C1 segment of cervical spinal cord (tissue), 14 donors: ENCODE data around the gene SPAG7.
A peak's percentile ranks its signal among the peaks of the same experiment; 100 is the strongest.

Source experiments
- DNase-seq, 14 donors: peaks; one replicate each; lab custom pipeline; 2025; lab: John Stamatoyannopoulos, UW

SPAG7 gene

DNA sequence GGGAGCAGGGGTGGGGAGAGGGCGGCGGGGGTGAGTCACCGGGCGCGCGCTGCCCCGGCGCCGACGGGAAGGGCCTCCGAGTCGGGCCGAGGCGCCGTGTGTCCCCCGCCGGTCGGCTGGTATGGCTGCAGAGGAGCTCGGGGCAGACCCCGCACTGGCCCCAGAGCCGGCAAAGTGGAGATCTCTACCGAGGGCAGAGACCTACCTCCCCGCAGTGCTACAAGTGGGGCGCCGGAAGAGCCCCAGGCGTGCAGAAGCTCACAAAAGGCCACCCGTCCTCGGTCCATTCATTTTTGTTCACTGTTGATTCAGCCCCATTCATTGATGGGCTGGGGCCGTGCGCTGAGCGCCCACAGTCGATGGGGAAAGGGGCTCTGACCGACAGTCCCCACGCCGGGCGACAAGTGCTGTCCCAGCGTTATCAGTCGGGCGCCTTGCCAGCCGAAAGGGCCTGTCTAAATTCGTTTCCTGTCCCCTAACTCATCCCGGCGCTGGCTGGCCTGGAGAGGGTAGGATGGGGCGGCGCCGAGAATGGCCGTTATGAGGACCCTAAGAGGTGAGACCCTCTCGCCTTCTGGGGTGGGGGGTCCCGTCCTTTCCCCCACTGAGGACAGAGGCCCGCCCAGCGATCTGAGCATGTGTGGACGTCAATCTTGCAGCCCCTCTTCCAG, 17.4 kb downstream of the SPAG7 start:
- peak in 1 of 14 donors; percentile 56 for DNase-seq

DNA sequence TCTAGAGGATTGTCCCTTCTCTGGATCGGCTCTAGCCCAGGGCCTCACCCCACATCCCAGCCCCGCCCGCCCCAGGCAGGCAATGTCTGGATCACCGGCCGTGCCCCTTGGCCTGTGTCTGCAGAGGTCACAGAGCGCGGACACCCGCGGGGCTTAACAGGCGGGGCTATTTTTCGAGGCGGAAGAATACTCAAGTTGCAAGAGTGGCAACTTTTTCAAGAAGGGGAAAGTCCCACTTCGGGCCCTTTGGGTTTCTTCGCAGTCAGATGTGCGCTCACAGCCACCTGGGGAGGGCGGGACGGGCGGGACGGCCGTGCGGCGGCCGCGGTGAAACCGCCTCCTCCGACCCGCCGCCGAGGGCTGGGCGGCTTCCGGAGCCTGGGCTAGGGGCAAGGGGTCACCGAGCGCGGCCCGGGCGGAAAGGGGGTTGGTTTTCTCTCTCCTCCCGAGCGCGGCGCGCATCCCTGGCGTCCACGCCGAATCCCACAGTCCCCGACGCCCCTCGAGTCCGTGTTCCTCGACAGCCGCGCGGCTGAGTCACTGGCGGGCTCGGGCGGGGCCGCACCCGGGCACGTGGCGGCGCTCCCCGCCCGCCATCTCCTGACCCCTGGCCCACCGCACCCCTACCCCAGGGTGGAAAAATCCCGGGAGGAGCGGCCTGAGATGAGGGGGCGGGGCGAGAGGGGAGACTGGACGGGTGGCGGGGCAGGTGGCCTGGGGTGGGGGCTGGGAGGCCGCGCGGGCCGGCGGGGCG, 18.1 kb downstream of the SPAG7 start:
- peak in 9 of 14 donors; percentile 24 to 86 (median 51) for DNase-seq

DNA sequence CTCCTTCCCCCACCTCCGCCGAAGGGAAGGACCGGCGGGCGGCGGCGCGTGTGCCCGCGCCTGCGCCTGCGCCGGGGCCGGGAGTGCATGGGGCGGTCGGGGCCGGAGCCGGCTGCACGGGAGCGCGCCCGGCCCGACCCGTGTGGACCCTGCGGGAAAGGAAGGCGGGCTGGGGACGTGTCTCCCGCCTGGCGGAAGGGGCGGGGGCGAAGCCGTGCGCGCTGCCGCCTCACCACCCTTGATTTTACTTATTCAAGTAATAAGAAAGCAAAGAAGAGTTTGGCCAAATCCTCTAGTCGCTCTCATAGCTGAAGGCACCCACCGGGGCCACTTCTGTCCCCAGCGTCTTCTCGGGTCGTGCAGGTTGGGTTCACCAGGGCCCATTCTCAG, 18.7 kb downstream of the SPAG7 start:
- DNase-seq: peak in 12 of 14 donors; percentile 55 to 92 (median 80)

DNA sequence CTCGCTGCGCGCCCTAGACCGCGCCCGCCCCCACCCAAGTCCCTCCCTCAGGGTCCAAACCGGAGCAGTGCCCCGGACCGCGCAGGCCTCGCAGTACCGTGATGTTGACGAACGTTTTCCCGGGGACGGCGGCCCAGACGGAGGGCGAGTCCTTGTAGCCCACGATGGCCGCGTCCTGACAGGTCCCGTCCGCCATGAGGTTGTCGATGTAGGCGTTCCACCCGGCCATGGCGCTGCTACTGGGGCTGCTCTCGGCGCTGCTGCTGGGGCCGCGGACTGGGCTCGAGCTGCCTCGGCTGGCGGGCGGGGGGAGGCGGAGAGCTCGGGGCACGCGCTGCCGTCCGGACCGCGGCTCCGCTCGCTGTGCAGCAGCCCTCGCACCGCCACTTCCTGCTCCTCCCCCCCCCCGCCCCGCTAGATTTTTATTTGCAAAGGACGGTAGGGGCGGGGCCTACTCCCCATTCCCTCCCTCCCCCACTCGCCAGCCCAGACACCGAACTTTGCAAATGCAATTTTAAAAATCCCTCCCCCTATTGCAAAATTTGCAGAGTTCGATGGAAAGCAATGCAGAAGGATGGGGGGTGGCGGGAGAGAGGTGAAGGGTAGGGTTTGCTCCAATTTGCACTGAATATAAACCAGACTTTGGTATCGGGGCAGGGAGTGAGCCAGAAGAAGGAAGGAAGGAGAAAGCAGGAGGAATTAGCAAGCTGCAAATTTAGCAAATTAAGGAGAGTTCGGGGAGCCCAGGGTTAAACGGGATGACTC, 19.3 kb downstream of the SPAG7 start, which contains the start of gene PFN1:
PFN1 (minus strand) TSS at position 365 of the 765 bp plus-strand sequence; CDS start at position 229, 136 bp downstream.
- peak in 13 of 14 donors; percentile 55 to 92 (median 82) for DNase-seq

DNA sequence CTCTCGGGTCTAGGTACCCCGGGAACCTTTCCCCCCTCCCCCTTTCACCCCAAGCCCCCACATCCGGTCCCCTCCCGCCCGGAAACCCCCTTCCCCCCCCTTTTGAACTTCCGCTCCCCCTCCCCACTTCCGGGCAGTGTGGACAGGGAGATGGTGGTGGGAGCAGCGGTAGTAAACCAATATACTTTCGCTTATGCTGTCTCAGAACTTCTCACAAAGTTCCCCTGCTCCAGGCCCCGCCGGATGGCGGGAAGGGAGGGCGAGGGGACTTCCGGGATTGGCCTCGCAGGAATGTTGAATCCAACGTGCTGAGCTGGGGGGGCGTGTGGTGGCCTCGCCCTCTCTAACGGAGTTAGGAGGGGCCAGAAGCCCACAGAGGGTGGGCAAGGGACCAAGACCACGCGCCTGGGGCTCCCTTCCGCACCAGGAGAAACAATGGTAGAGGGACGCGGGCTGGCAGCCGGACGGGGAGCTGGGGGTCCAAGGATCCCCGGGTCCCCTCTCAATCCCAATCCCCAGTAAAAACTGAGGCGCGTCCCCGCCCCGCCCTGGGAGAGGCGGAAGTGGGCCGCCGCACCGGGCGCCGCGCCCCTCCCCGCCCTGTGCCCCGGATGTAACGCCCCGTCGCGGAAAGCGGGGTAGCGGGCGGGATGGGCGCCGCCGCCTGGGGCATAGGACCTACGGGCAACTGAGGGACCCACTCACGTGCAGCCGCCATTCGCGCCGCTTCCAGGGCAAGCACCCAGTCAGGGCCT, 20.0 kb downstream of the SPAG7 start:
- DNase-seq: peak in 8 of 14 donors; percentile 16 to 69 (median 55)

DNA sequence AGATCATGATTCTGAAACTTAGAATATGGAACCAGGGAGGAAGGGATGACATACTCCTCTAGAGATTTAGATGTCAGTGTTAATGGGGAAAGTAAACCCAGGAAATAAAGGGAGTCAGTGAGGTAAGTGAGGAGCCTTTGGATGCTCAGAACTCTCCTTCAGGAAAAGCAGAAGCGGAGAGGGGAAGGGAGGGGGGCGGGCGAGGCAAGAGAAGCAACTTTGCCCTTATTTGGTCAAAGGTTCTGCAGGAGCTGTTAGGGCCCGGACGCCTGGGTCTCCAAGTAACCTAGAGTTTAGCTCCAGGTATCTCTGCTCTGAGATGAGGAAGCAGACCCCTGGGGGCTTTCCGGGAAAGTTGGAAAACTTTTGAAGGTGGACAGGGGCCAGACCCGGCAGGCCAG, 20.6 kb downstream of the SPAG7 start:
- peak in 2 of 14 donors; percentile 26 to 29 for DNase-seq

DNA sequence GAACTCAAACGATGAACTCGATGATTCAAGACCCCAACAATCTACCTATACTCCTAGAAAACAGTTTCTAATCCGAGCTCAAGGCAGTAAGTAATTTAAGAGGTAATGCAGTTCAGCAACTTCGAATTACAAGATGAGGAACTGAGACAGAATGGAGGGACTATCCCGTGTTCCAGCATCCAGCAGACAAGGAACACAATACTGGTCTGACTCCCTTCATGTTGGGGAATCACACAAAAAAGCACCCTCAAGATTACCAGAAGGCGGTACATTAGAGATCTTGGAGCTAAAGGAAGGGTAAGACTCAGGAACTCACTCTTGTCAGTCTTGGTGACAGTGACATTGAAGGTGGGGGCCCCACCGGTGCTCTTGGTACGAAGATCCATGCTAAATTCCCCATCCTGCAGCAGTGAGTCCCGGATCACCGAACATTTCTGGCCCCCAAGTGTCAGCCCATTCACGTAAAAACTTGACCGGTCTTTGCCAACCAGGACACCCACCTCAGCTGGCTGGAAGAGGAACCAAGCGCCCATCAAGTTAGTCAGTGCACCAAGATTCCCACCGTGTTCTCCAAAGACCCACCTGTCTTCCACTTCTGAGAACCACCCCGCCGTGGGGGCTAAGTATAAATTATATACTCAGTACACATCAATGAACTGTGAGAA, 21.2 kb downstream of the SPAG7 start:
- no peak for DNase-seq

DNA sequence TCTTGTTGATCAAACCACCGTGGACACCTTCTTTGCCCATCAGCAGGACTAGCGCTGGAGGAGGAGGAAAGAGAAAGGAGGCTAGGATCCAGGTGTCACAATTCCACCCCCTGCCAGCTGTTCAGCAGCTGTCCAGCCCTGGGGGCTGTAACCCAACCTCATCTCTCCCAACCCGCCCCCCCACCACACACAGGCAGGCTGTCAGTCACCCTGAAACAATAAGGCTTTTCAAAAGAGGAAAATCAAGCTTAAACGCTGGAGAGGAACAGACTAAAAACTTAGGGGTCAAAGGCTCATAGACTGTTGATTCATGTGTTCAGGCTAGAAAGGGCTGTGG, 21.7 kb downstream of the SPAG7 start:
- DNase-seq: no peak

DNA sequence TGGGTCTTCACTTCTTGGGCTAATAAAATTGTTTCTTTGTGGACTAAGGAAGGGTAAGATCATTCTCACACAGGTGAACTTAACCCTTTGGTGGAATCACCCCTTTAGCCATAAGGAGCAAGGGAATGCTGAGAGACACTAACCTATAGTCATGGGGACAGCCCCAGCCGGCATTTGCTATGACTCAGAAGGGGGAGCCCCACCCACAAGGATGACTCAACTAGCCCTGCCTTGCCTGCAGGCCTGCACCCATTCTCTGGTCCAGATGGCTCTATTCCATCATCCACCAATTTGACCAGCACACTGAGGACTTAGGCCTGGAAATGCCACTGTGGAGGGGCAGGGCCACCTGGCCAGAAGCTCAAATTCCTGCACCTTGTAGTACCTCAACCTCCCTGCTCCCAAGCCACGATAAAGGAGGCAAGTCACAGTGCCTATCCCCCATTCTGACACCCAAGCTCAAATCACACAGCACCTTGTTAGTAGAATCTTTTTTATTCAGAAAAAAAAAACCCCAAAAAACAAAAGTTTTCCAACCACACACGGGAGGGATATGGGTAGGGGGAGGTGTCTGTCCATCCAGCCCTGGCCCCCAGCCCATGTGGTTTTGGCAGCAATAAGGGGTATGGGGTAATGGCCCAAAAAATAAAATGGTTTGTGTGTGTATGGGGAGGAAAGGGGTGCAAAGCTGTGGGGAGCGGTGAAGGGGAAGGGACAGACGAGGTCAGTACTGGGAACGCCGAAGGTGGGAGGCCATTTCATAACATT, 22.3 kb downstream of the SPAG7 start:
- DNase-seq: peak in 2 of 14 donors; percentile 35 to 56

DNA sequence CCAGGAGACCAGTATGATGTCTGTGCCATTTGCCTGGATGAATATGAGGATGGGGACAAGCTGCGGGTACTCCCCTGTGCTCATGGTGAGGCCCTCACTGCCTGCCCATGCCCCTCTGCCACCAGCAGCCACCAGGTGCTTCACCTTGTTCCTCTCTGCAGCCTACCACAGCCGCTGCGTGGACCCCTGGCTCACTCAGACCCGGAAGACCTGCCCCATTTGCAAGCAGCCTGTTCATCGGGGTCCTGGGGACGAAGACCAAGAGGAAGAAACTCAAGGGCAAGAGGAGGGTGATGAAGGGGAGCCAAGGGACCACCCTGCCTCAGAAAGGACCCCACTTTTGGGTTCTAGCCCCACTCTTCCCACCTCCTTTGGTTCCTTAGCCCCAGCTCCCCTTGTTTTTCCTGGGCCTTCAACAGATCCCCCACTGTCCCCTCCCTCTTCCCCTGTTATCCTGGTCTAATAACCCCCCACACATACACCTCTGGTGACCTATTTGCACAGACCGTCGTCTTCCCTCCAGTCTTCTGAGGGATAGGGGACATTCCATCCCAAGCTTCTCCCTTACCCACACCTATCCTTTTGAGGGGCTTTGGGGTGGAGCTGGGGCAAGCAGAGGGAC, 23.0 kb downstream of the SPAG7 start:
- no peak for DNase-seq

DNA sequence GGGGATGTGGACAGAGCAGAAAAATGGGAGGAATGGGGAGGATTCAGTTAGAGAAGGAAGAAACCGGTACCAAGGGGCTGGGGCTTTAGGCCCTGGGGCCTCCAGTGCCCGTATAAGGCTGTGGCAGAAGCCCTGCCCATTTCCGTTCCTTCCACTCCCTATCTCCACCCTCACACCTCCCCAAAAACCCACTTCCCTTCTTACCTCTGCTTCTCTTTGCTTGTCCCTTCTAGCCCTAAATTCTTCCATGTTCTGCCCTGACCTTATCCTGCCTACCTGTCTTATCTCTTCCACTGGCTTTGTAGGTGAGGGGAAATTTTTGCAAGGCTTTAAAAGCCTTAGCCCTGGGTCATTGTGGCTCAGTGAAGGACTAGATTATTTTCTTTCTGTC, 23.5 kb downstream of the SPAG7 start:
- DNase-seq: no peak

DNA sequence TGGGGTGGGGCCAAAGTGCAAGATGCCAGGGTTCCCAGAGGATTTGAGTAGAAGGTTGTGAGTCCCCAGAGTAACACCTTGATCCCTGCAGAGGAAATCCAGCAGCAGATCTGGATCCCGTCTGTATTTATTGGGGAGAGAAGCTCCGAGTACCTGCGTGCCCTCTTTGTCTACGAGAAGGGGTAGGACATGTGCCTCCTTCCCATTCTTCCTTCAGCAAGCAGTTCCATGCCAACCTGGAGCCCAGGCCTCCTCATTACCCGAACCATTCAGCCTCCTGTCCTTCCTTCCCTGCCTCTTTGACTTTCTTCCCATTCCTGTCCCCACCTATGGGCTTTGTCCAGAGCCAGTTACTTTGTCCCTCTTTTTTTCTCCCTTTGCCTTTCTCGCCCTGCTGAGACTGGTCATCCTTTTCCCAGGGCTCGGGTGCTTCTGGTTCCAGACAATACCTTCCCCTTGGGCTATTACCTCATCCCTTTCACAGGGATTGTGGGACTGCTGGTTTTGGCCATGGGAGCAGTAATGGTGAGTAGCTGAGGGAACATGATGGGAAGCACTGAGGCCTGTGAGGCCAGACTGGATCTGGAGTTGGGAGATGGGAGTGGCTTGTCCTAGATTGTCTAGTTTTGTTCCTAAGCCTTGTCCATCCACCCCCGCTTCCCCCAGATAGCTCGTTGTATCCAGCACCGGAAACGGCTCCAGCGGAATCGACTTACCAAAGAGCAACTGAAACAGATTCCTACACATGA, 24.7 kb downstream of the SPAG7 start:
- no peak for DNase-seq

DNA sequence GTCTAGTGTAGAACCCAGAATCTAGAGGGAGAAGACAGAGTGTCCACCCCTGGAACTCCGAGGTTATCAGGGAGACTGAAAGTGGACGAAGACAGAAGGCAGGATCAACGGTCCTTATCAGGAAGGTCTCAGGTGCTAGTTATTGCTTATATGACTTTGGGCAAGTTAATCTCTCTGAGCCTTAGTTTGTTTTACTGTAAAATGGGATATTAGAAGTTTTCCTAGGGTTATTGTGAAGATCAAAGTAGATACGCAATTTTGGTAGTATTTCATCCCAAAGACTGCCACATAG, 26.4 kb downstream of the SPAG7 start:
- DNase-seq: no peak

DNA sequence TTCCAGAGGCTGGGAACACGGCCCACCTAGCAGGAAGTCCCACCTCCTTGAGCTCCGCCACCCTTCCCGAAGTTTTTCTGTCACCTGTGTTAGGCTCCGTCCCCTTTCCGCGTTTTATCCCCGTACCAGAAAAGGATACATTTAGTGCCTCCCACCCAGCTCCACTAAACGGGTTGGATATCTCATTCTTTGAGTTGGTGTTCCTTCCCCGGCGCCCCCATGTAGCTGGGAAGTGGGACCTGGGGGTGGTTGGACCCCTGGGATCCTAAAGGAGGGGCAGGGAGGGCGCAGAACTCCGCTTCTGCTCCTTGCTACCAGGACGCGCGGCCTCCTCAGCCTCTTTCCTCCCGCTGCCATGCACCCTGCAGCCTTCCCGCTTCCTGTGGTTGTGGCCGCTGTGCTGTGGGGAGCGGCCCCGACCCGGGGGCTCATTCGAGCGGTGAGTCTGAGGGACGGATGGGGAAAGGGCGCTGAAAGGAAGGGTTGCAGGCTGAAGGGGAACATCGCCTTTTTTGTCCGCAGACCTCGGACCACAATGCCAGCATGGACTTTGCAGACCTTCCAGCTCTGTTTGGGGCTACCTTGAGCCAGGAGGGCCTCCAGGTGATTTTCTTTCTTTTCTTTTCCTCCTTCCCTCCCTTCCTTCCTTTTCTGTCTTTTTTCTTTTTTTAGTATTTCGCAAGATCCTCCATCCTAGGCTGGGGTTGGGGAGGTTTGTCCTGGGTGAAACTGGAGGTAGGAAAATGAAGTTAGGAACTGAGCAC, 26.9 kb downstream of the SPAG7 start:
- DNase-seq: no peak

DNA sequence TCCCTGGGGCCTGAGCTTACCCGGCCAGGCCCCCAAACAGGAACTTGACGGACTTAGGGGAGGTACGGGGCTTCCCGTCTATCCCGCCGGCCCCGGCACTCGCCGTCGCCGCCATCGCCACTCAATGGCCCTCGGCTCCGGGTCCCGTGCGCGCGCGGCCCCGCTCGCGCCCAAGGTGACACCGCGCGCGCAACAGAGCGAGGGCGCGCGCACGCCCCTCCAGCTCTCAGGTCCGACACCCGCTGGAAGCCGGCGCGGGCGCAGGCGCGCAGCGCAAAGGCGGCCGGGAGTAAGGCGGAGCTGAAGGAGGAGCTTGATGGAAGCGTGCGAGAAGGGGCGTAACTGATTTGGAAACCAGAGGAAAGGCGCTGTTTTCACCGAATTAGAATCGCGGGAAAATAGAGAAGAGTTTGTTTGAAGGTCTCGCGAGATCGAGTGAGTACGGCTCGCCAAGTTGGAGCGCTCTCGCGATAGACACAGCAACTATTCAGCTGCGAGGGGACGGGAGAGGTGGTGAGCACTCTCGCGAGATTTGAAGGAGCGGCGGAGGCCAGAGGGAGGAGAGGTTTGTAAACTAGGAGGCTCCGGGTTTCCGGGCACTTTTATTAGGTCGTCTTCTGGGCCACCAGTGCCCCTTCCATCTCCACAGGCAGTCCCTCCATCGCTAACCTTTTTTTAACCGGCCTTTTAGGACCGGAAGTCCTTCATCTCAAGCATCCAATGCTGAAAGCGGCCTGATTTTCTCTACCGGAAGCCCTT, 27.6 kb downstream of the SPAG7 start, which contains the start of the genes RNF167 and SLC25A11:
RNF167 (plus strand) TSS at position 473 of the 759 bp plus-strand sequence. CDS start 642 bp downstream, outside the sequence.
SLC25A11 (minus strand) TSS at position 251 of the 759 bp plus-strand sequence; CDS start at position 115, 136 bp downstream.
- DNase-seq: peak; percentile 73 to 99 (median 96)

DNA sequence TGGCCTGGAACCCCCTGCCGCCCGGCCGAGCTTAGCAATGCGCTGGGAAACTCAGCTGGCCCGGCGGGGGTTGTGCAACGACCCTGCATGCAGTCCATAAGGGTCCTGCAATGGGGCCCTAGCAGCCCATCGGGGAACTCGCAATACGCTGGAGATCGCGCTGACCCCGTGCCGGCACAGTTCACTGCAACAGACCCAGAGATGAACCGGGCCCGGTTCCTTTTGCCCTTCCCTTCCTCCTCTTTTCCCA, 28.1 kb downstream of the SPAG7 start:
- DNase-seq: no peak

DNA sequence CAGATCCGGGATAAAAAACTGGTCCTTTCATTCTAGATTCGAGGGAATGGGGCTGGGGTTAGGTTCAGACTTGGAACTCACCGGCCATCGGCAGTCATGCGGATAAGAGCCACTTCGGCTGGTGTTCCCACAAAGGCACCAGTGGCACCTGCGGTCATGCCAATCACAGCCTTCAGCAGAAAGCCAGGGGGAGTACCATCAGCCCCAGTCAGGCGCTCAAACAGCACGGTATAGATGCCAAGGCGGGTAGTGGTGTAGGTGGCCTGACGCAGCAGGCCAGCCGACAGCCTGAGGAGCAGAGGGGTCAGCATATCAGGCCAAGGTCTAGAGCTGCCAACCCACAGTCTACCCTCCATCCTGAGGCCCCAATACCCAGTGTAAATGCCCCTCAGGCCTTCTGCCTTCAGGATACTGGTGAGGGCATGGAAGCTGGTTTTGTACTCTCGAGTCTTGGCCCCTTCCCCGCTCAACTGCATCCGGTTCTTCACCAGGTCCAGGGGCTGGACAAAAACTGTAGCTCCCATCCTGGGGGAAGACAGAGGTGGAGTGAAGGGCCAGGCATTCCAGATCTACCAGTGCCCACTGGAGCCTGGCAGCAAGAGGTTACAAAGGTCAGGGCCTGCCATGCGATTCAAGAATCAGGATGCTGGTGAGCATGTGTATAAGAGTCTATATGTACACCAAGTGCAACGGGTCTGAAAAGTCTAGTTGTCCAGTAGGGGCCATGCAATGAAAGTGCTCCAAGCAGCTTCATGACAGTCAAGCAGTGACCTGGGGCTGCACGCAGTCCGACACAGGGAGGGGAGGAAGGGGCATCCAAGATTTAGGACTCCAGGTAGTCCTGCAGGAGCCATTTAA, 28.7 kb downstream of the SPAG7 start:
- no peak for DNase-seq
